Retina (tissue), 1 donor: ENCODE results near the gene NOPCHAP1.

Experiments
- DNase-seq: peaks from one replicate; pipeline ENCODE4 v3.0.0-alpha.2; 2016

The NOPCHAP1 gene

GRCh38 chr12:105025890-105026289 is 39.8 kb downstream of the NOPCHAP1 start:
- no peak for DNase-seq

- DNase-seq: no peak
Measured at GRCh38 chr12:105026411-105026810, 40.3 kb downstream of the NOPCHAP1 start.

DNA sequence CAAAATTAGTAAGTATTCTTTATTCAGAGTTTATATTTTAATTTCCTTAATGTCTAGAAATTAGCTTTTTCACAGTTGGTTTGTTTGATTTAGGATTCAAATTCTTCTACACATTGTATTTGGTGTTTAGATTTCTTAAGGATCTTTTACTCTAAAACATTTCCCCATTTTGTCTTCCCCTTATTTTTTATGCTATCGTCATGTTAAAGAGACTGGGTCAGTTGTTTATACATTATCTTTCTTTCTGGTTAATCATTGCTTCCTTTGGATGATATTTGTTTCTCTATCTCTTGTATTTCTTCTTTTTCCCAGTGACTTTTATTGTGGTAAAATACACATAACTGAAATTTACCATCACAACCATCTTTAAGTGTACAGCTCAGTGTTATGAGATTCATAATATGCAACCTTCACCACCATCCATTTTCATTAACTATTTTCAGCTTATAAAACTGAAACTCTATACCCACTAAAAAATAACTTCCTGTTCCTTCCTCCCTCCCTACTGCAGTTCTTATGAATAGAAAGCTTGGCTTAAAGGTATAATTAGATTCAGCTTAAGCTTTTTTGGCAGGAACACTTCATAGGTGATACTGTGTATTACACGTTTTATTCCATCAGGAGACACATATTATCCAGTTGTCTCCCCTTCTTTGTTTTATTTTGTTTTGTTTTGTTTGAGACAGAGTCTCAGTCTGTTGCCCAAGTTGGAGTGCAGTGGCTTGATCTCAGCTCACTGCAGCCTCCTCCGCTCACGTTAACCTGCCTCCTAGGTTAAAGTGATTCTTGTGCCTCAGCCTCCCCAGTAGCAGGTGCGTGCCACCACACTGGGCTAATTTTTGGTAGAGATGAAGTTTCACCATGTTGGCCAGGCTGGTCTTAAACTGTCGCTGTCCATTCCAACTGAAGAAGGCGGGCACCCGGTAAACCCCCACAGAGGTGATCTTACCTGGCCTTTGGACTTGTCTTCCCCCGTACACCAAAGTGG is 45.0 kb downstream of the NOPCHAP1 start:
- DNase-seq: no peak

DNA sequence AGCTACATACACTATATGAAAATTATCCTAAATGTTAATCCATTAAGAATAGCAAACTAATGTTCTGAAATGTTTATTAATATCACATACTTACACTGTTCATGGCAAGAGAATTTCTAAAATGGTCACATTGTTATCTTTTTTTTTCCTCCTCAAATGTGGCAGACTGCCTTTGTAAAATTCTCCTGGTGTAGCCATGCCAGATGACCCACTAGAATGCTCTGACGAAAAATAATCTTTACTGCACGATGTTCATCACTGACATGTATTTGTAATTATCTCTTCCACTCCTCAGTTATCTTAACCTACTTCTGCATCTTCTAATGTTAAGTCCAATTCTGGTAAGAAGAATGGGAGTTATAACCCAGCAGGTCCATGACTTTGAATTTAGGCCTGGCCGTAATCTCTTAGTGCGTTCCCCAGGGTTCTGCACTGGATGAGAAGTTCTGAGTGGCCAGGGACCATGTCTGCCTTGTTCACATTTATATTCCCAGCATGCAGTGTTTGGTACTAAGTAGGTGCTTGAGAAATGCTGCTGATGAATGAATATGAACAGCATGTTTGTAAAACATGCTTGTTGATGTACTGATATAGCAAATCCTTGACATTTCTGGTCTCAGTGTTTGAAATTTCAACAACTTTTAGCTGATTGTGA is 46.7 kb downstream of the NOPCHAP1 start:
- no peak for DNase-seq

- no peak for DNase-seq
Measured at GRCh38 chr12:105033851-105034250, 47.7 kb downstream of the NOPCHAP1 start.
